Astrocyte of the spinal cord (primary cell): ENCODE results near the gene ANKRD12.
"Not testable (repeated sequence)": the region's sequence is repeated elsewhere in the genome, so short reads cannot be mapped to it uniquely, and the experiment has no call there.

Experiments
- DNase-seq: peaks from one replicate; pipeline ENCODE4 v3.0.0; 2011; ENCODE audit warnings: low read depth, low spot score
- H3K4me3 ChIP-seq: 2 replicates; pipeline ENCODE4 v1.5.1; 2011; ENCODE audit warnings: low read depth, mild to moderate bottlenecking, low read length, moderate library complexity
- in situ Hi-C: cut with HindIII; loops from 2 replicates; pipeline ENCODE4 v1.10.0; 2017; ENCODE audit warnings: low sequenced_read_pairs
- TF ChIP-seq, protein P1 (sequence below): IDR thresholded peaks from 2 replicates; pipeline ENCODE4 v1.5.1; 2012; ENCODE audit warnings: low read depth, mild to moderate bottlenecking, low read length, inconsistent platforms

ANKRD12 gene

DNA sequence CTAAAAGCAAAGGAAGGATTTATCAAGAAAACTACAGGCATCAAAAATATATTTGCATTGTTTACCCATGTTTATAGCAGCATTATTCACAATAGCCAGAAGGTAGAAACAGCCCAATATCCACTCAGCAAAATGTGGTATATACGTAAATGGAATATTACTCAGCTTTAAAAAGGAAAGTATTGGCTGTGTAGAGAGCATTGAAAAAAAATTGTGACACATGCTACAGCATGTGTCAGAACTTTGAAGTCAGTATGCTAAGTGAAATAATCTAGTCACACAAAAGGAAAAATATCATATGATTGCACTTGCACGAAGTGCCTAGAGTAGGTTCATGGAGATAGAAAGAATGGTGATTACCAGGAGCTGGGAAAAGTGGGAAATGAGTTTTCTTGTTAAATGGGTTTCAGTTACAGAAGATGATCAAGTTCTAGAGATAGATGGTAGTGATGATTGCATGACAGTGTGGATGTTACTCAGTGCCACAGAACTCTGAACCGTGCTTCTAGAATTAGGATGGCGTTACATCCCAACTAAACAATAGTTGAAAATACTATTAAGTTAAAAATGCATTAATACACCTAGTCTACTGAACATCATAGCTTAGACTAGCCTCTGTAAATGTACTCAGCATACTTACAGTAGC is 20.1 kb downstream of the ANKRD12 start:
- TF ChIP-seq, protein P1, sequence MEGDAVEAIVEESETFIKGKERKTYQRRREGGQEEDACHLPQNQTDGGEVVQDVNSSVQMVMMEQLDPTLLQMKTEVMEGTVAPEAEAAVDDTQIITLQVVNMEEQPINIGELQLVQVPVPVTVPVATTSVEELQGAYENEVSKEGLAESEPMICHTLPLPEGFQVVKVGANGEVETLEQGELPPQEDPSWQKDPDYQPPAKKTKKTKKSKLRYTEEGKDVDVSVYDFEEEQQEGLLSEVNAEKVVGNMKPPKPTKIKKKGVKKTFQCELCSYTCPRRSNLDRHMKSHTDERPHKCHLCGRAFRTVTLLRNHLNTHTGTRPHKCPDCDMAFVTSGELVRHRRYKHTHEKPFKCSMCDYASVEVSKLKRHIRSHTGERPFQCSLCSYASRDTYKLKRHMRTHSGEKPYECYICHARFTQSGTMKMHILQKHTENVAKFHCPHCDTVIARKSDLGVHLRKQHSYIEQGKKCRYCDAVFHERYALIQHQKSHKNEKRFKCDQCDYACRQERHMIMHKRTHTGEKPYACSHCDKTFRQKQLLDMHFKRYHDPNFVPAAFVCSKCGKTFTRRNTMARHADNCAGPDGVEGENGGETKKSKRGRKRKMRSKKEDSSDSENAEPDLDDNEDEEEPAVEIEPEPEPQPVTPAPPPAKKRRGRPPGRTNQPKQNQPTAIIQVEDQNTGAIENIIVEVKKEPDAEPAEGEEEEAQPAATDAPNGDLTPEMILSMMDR: no peak
- no peak for DNase-seq
- in situ Hi-C loops: no loop called here
- H3K4me3 ChIP-seq: no peak overlapping the region

- TF ChIP-seq, protein P1: no peak
- no peak overlapping the region for H3K4me3 ChIP-seq
- no peak for DNase-seq
- in situ Hi-C loops: no loop called here
Measured at GRCh38 chr18:9157806-9158205, 21.2 kb downstream of the ANKRD12 start.

DNA sequence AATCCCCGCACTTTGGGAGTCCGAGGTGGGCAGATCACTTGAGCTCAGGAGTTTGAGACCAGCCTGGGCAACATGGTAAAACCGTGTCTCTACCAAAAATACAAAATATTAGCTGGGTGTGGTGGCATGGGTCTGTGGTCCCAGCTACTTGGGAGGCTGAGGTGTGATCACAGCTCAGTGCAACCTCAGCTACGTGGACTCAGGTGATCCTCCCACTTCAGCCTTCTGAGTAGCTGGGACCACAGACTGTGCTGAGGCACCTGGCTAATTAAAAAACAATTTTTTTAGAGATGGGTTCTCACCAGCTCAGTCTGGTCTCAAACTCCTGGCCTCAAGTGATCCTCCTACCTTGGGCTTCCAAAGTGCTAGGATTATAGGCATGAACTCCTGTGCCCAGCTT is 23.4 kb downstream of the ANKRD12 start:
- TF ChIP-seq, protein P1: no peak
- H3K4me3 ChIP-seq: no peak overlapping the region
- no peak for DNase-seq
- in situ Hi-C loops: no loop called here

DNA sequence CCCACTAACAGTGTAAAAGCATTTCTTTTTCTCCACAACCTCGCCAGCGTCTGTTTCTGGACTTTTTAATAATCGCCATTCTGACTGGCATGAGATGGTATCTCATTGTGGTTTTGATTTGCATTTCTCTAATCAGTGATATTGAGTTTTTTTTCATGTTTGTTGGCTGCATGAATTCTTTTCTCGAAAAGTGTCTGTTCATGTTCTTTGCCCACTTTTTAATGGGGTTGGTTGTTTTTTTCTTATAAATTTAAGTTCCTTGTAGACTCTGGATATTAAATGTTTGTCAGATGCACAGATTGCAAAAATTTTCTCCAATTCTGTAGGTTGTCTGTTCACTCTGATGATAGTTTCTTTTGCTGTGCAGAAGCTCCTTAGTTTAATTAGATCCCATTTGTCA is 26.1 kb downstream of the ANKRD12 start:
- DNase-seq, in situ Hi-C loops: not testable (repeated sequence)

GRCh38 chr18:9164149-9164548 is 27.6 kb downstream of the ANKRD12 start:
- H3K4me3 ChIP-seq, DNase-seq, in situ Hi-C loops: not testable (repeated sequence)

More for the DNA sequence above, 26.1 kb downstream of the ANKRD12 start:
- not testable (repeated sequence) for H3K4me3 ChIP-seq

GRCh38 chr18:9165883-9166282 is 29.3 kb downstream of the ANKRD12 start:
- DNase-seq, in situ Hi-C loops, H3K4me3 ChIP-seq: not testable (repeated sequence)

GRCh38 chr18:9169515-9169914 is 32.9 kb downstream of the ANKRD12 start:
- H3K4me3 ChIP-seq, in situ Hi-C loops, DNase-seq: not testable (repeated sequence)

DNA sequence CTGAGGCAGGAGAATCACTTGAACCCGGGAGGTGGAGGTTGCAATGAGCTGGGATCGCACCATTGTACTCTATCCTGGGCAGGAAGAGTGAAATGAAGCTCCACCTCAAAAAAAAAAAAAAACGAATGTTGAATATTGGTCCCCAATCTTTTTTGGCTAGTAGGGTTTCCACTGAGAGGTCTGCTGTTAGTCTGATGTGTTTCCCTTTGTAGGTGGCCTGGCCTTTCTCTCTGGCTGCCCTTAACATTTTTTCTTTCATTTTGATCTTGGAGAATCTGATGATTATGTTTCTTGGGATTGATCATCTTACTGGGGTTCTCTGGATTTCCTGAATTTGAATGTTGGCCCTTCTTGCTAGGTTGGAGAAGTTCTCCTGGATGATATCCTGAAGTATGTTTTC is 35.3 kb downstream of the ANKRD12 start:
- DNase-seq, H3K4me3 ChIP-seq, in situ Hi-C loops: not testable (repeated sequence)

- H3K4me3 ChIP-seq: no peak overlapping the region
- DNase-seq: no peak
- in situ Hi-C loops: no loop called here
- TF ChIP-seq, protein P1: no peak
Measured at GRCh38 chr18:9172506-9173127, 36.0 kb downstream of the ANKRD12 start.
